Measurements from ENCODE around the gene OSBPL2. TPM values are rescaled to one million over a fixed set of nuclear protein-coding genes. Genes with fewer than 3 reads are reported as not detected.

Gene OSBPL2
- total RNA-seq, 2 donors from 2014 or later = 46.7 to 50.3 TPM

GRCh38 chr20:62287129-62287528 lies 48.8 kb downstream of the OSBPL2 start:
- Histone ChIP-seq H3K4me3 (ENCODE audit: low read length) (no peak overlapping the region), H3K9me3 (ENCODE audit: control insufficient read depth, low read length) (no peaks in the 10 kb centered on the region), H3K4me1 (ENCODE audit: control insufficient read depth, insufficient read depth, low read length) (no peaks in the 10 kb centered on the region), H3K9ac (ENCODE audit: extremely low read depth, low read length, poor library complexity, severe bottlenecking) (no peak overlapping the region), H3K27me3 (ENCODE audit: control insufficient read depth, insufficient read depth, low read length, poor library complexity, severe bottlenecking) (no peaks in the 10 kb centered on the region), H3K27ac (ENCODE audit: low read depth, low read length) (no peak overlapping the region), H3K36me3 (ENCODE audit: control insufficient read depth, insufficient read depth, low read length) (peaks cover 48% of the 10 kb centered on the region)
- H3K4me1 Mint-ChIP-seq = no peaks in the 10 kb centered on the region
- no peak overlapping the region for H3K4me3 Mint-ChIP-seq
- no peak for DNase-seq
- no peak for TF ChIP-seq CTCF (conservative IDR thresholded peaks at IDR 0.05)
- H3K27ac Mint-ChIP-seq = no peak overlapping the region
- 89 to 93% methylated on average over 4 to 5 of the region's 6 CpGs for WGBS, 2 experiments (ENCODE audit: insufficient coverage in 1 of 2, insufficient read length in 1 of 2)
- H3K36me3 Mint-ChIP-seq (ENCODE audit: low read depth) = peaks cover 51% of the 10 kb centered on the region
- H3K9me3 Mint-ChIP-seq = no peaks in the 10 kb centered on the region
- no peaks in the 10 kb centered on the region for H3K27me3 Mint-ChIP-seq (ENCODE audit: insufficient read depth)

- no peaks in the 10 kb centered on the region for H3K4me1 ChIP-seq (ENCODE audit: control insufficient read depth, insufficient read depth, low read length)
- H3K27ac ChIP-seq (ENCODE audit: low read depth, low read length) = no peak overlapping the region
- Mint-ChIP-seq H3K36me3 (ENCODE audit: low read depth) (peaks cover 55% of the 10 kb centered on the region), H3K9me3 (no peaks in the 10 kb centered on the region), H3K4me3 (no peak overlapping the region), H3K4me1 (no peaks in the 10 kb centered on the region), H3K27ac (peak overlapping the region; percentile 52), H3K27me3 (ENCODE audit: insufficient read depth) (no peaks in the 10 kb centered on the region)
- no peak for DNase-seq
- no peaks in the 10 kb centered on the region for H3K27me3 ChIP-seq (ENCODE audit: control insufficient read depth, insufficient read depth, low read length, poor library complexity, severe bottlenecking)
- H3K4me3 ChIP-seq (ENCODE audit: low read length) = no peak overlapping the region
- H3K9ac ChIP-seq (ENCODE audit: extremely low read depth, low read length, poor library complexity, severe bottlenecking) = no peak overlapping the region
- H3K9me3 ChIP-seq (ENCODE audit: control insufficient read depth, low read length) = no peaks in the 10 kb centered on the region
- 85 to 93% methylated on average over 3 to 12 of the region's 12 CpGs for WGBS, 2 experiments (ENCODE audit: insufficient coverage in 1 of 2, insufficient read length in 1 of 2)
- no peak for TF ChIP-seq CTCF (conservative IDR thresholded peaks at IDR 0.05)
- H3K36me3 ChIP-seq (ENCODE audit: control insufficient read depth, insufficient read depth, low read length) = peaks cover 46% of the 10 kb centered on the region
These were observed 49.6 kb downstream of the OSBPL2 start for GRCh38 chr20:62287759-62288534.

- H3K4me1 Mint-ChIP-seq = no peaks in the 10 kb centered on the region
- no peaks in the 10 kb centered on the region for H3K27me3 Mint-ChIP-seq (ENCODE audit: insufficient read depth)
- no peak overlapping the region for H3K4me3 Mint-ChIP-seq
- no peak overlapping the region for H3K4me3 ChIP-seq (ENCODE audit: low read length)
- DNase-seq = no peak
- H3K36me3 ChIP-seq (ENCODE audit: control insufficient read depth, insufficient read depth, low read length) = peaks cover 43% of the 10 kb centered on the region
- no peak overlapping the region for H3K27ac ChIP-seq (ENCODE audit: low read depth, low read length)
- H3K27me3 ChIP-seq (ENCODE audit: control insufficient read depth, insufficient read depth, low read length, poor library complexity, severe bottlenecking) = no peaks in the 10 kb centered on the region
- no peak overlapping the region for H3K27ac Mint-ChIP-seq
- TF ChIP-seq CTCF (conservative IDR thresholded peaks at IDR 0.05) = no peak
- H3K9me3 Mint-ChIP-seq = no peaks in the 10 kb centered on the region
- H3K9ac ChIP-seq (ENCODE audit: extremely low read depth, low read length, poor library complexity, severe bottlenecking) = no peak overlapping the region
- H3K9me3 ChIP-seq (ENCODE audit: control insufficient read depth, low read length) = no peaks in the 10 kb centered on the region
- H3K4me1 ChIP-seq (ENCODE audit: control insufficient read depth, insufficient read depth, low read length) = no peaks in the 10 kb centered on the region
- 95% methylated on average over 11 to 15 of the region's 15 CpGs for WGBS, 2 experiments (ENCODE audit: insufficient coverage in 1 of 2, insufficient read length in 1 of 2)
- peaks cover 56% of the 10 kb centered on the region for H3K36me3 Mint-ChIP-seq (ENCODE audit: low read depth)
These were observed 50.3 kb downstream of the OSBPL2 start for GRCh38 chr20:62288535-62289105.
